ENCODE measurements around the gene ZBP1.

The ZBP1 gene

GRCh38 chr20:57590485-57591288 lies 29.5 kb downstream of the ZBP1 start:
- no peak for DNase-seq (ENCODE audit: low read depth)
- no peak for TF ChIP-seq CTCF (conservative IDR thresholded peaks at IDR 0.05; ENCODE audit: low read depth, low read length)
- H3K4me3 ChIP-seq (ENCODE audit: low read depth, low read length) = no peak overlapping the region

DNA sequence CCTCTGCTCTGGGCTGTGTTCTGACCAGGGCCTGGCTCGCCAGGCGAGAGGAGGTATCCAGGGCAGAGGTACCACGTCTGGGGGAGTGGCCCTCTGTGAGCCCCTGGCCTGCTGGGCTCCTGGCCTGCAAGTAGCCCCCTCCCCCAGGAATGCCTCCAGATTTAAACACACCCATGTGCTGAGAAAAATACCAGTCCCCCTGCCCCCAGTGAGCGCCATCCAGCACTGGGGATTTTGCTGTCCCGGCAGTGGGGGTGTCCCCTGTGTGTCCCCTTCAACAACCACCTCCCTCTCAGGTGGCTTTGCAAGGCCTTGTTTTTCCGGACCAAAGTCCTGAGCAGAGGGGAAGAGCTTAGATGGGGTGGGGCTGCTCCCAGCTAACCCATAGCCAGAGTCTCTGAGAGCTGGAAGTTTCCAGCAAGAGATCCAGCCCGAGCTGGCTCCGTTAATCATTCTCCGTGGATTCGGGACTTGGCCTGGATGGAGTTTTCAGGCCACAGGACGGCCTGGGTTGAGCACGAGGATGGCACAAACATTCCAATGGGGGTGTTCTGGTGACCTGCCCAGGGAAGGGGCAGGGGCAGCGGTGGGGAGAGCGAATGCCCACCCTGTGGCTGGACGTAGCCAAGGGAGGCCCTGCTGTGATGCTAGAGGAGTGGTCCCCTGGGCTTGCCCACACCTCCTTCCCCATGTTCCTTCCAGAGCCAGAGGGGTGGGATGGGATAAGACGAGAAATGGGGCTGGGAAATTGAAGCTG lies 30.3 kb downstream of the ZBP1 start:
- no peak for TF ChIP-seq CTCF (conservative IDR thresholded peaks at IDR 0.05; ENCODE audit: low read depth, low read length)
- no peak overlapping the region for H3K4me3 ChIP-seq (ENCODE audit: low read depth, low read length)

GRCh38 chr20:57589123-57589727 lies 31.0 kb downstream of the ZBP1 start:
- DNase-seq (ENCODE audit: low read depth) = no peak
- no peak overlapping the region for H3K4me3 ChIP-seq (ENCODE audit: low read depth, low read length)
- TF ChIP-seq CTCF (conservative IDR thresholded peaks at IDR 0.05; ENCODE audit: low read depth, low read length) = no peak

More for the DNA sequence above, 30.3 kb downstream of the ZBP1 start:
- no peak for DNase-seq (ENCODE audit: low read depth)

- DNase-seq (ENCODE audit: low read depth) = no peak
- no peak for TF ChIP-seq CTCF (conservative IDR thresholded peaks at IDR 0.05; ENCODE audit: low read depth, low read length)
- no peak overlapping the region for H3K4me3 ChIP-seq (ENCODE audit: low read depth, low read length)
Measured at GRCh38 chr20:57588596-57588995, 31.6 kb downstream of the ZBP1 start.

DNA sequence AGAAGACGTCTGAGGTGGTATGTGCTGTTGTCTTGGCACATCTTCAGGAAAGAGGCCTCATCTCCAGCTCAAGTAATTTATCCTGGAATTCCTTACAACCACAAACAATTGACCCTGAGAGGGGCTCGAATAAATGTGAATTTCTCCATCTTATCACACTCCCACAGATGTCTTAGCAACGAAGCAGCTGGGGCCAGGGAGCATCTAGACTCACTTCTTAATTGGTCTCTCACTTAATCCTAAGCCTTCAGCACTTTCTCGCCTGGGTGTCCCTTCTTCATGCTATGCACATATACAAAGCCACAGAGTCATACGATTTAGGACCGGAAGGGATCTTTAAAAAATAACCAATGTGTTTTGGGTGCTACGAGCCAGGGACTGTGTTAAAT lies 32.2 kb downstream of the ZBP1 start:
- H3K4me3 ChIP-seq (ENCODE audit: low read depth, low read length) = no peak overlapping the region
- no peak for DNase-seq (ENCODE audit: low read depth)
- TF ChIP-seq CTCF (conservative IDR thresholded peaks at IDR 0.05; ENCODE audit: low read depth, low read length) = no peak

DNA sequence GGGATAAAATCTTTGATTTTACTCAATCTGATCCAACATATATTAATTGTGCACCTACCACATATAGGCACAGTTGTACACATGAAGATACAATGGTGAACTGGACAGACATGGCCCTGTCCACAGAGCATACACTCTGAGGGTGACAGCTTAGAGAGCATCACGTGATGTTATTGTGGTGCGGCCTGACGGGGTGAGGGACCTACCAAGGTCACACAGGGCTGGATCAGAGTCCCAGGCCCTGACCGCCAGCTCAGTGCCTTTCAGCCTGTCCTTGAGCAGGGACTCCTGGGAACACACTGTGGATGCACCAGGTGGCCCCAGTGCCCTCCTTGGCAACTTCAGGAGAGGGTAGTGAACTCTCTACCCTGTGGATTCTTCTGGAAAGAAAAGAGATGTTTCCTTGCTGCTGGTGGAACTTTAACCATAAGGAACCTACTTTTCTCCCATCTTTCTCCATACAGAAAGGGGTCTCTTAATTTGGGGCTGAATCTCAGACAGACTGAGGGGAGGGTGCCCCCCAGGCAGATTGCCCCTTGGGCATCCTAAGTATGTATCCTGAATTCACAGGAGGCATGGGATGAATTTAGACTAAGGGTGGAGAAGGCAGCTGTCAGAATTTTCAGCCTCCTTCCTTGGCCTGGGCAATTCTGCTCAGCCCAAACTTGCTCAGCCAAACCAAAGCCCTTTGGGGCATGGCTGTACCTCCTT lies 32.8 kb downstream of the ZBP1 start:
- no peak overlapping the region for H3K4me3 ChIP-seq (ENCODE audit: low read depth, low read length)
- DNase-seq (ENCODE audit: low read depth) = no peak
- no peak for TF ChIP-seq CTCF (conservative IDR thresholded peaks at IDR 0.05; ENCODE audit: low read depth, low read length)
